HG03342 (cell line): Measurements from ENCODE around the gene C3orf22.

Source experiments
- ATAC-seq: cut with Tn5 transposase; IDR thresholded peaks from one replicate; pipeline ENCODE4 v1.9.1; 2021; ENCODE audit warnings: mild to moderate bottlenecking, moderate library complexity; ENCODE audit not compliant: unreplicated experiment

Gene C3orf22

GRCh38 chr3:126516152-126516935 is 42.4 kb downstream of the C3orf22 start:
- ATAC-seq, result no peak

- no peak for ATAC-seq
Measured at GRCh38 chr3:126515066-126515706, 43.5 kb downstream of the C3orf22 start.

- ATAC-seq, result no peak
Measured at GRCh38 chr3:126514161-126514560, 44.6 kb downstream of the C3orf22 start.

GRCh38 chr3:126512916-126513650 is 45.6 kb downstream of the C3orf22 start:
- no peak for ATAC-seq

- no peak for ATAC-seq
Measured at GRCh38 chr3:126512026-126512425, 46.7 kb downstream of the C3orf22 start.

- ATAC-seq, result no peak
Measured at GRCh38 chr3:126511291-126511690, 47.4 kb downstream of the C3orf22 start.

- no peak for ATAC-seq
Measured at GRCh38 chr3:126510308-126510910, 48.3 kb downstream of the C3orf22 start.

- no peak for ATAC-seq
Measured at GRCh38 chr3:126509597-126510307, 49.0 kb downstream of the C3orf22 start.

- ATAC-seq, result no peak
Measured at GRCh38 chr3:126508564-126508964, 50.2 kb downstream of the C3orf22 start.

- ATAC-seq, result no peak
Measured at GRCh38 chr3:126507886-126508285, 50.8 kb downstream of the C3orf22 start.

- no peak for ATAC-seq
Measured at GRCh38 chr3:126503701-126504100, 55.0 kb downstream of the C3orf22 start.

GRCh38 chr3:126502656-126503055 is 56.1 kb downstream of the C3orf22 start:
- no peak for ATAC-seq

GRCh38 chr3:126501736-126502135 is 57.0 kb downstream of the C3orf22 start:
- no peak for ATAC-seq

- no peak for ATAC-seq
Measured at GRCh38 chr3:126501054-126501453, 57.7 kb downstream of the C3orf22 start.

GRCh38 chr3:126500016-126500415 is 58.7 kb downstream of the C3orf22 start:
- no peak for ATAC-seq
